ENCODE results near the gene SMIM41. TPM values are rescaled to one million over a fixed set of nuclear protein-coding genes. Genes with fewer than 3 reads are reported as not detected.

SMIM41 gene
- polyA plus RNA-seq, 2 of the 4 experiments (the other 2 are of a cell fraction), result not detected

- POLR2A ChIA-PET, result interaction anchor here (2.0 to 3.7 kb wide), 2 partner anchors 99 to 728 kb away, joined by 12 to 28 read pairs; no protein-coding TSS in a partner anchor
- FAIRE-seq (no peak), DNase-seq (ENCODE audit: low read depth in 1 of 2, low spot score in 1 of 2) (peak in 1 of 2 experiments; percentile 66), ATAC-seq (no peak)
- Histone ChIP-seq H3K4me2 (peak overlapping the region; percentile 76), H3K9me3 (no peaks in the 10 kb centered on the region), H3K27ac (peak overlapping the region; percentile 100), H3K4me3 (no peak overlapping the region), H3K4me1 (peaks cover 73% of the 10 kb centered on the region)
- CTCF ChIA-PET, result interaction anchor here (0.7 to 19.3 kb wide), 16 partner anchors 9 to 834 kb away, joined by 3 to 833 read pairs (median 16); no protein-coding TSS in a partner anchor
- TF ChIP-seq FOXS1 (CRISPR knock-in tag; IDR thresholded peaks at IDR 0.05) (peak; percentile 89), CHD4 (IDR thresholded peaks at IDR 0.05; ENCODE audit: borderline replicate concordance) (no peak), HOXA7 (CRISPR knock-in tag; IDR thresholded peaks at IDR 0.05) (0 out of 2 replicates have a peak, but pooled peaks have one; percentile 48), HES2 (IDR thresholded peaks at IDR 0.05) (no peak), HOXB13 (CRISPR knock-in tag; IDR thresholded peaks at IDR 0.05; ENCODE audit: low read depth) (peak; percentile 85; the same call in 1 of the 2 replicates), ATOH8 (CRISPR knock-in tag; IDR thresholded peaks at IDR 0.05; ENCODE audit: low read depth) (peak; percentile 79; the same call in 1 of the 2 replicates), RARB (CRISPR knock-in tag; IDR thresholded peaks at IDR 0.05) (peak; percentile 51; the same call in 1 of the 2 replicates), RAD21 (conservative IDR thresholded peaks at IDR 0.05 in 1 of 2, IDR thresholded peaks at IDR 0.05 in 1 of 2) (no peak), PBX3 (IDR thresholded peaks at IDR 0.05) (no peak), EHMT2 (IDR thresholded peaks at IDR 0.05; ENCODE audit: low read depth) (no peak), SREBF2 (IDR thresholded peaks at IDR 0.05) (no peak), MAZ (IDR thresholded peaks at IDR 0.05; ENCODE audit: borderline replicate concordance, low read depth, low read length) (no peak), TP53 (CRISPR knock-in tag; IDR thresholded peaks at IDR 0.05) (peak; percentile 92), CHD2 (IDR thresholded peaks at IDR 0.05; ENCODE audit: low read length, partially characterized antibody) (peak; percentile 34), MAFK (IDR thresholded peaks at IDR 0.05; ENCODE audit: partially characterized antibody) (peak; percentile 18), FOSL2 (IDR thresholded peaks at IDR 0.05) (no peak), FOSL2 (CRISPR knock-in tag; IDR thresholded peaks at IDR 0.05) (peak; percentile 32; the same call in 1 of the 2 replicates), ELK1 (IDR thresholded peaks at IDR 0.05; ENCODE audit: low read depth, low read length) (no peak), REST (IDR thresholded peaks at IDR 0.05) (no peak), HMGXB4 (CRISPR knock-in tag; IDR thresholded peaks at IDR 0.05; ENCODE audit: borderline replicate concordance) (0 out of 2 replicates have a peak, but pooled peaks have one; percentile 53), EHF (CRISPR knock-in tag; IDR thresholded peaks at IDR 0.05) (peak; percentile 96), KDM1A (IDR thresholded peaks at IDR 0.05; ENCODE audit: low read depth) (no peak), ZSCAN20 (CRISPR knock-in tag; IDR thresholded peaks at IDR 0.05) (peak; percentile 72), HEYL (CRISPR knock-in tag; IDR thresholded peaks at IDR 0.05) (0 out of 2 replicates have a peak, but pooled peaks have one; percentile 7), HOXB5 (CRISPR knock-in tag; IDR thresholded peaks at IDR 0.05) (peak; percentile 69), E2F6 (IDR thresholded peaks at IDR 0.05; ENCODE audit: borderline replicate concordance, low read depth) (no peak)
- 61% methylated on average over 16 of the region's 18 CpGs for WGBS (ENCODE audit: missing lambda C conversion rate)
Observed at GRCh38 chr12:52145228-52146088, 66.0 kb downstream of the SMIM41 start.
